IPS-20b (cell line): Measurements from ENCODE around the gene LRRC8B.

ENCODE experiments used
- H3K27ac ChIP-seq: one replicate; pipeline ENCODE4 v1.5.1; 2013; ENCODE audit warnings: low read length
- H3K27me3 ChIP-seq: 2 replicates; pipeline ENCODE4 v1.6.1; 2013; ENCODE audit warnings: mild to moderate bottlenecking, low read length, inconsistent platforms; ENCODE audit not compliant: insufficient read depth
- H3K36me3 ChIP-seq: 2 replicates; pipeline ENCODE4 v1.6.1; 2013; ENCODE audit warnings: low read depth, mild to moderate bottlenecking, inconsistent platforms, low read length, moderate library complexity; ENCODE audit not compliant: insufficient read depth
- H3K4me1 ChIP-seq: 2 replicates; pipeline ENCODE4 v1.6.1; 2013; ENCODE audit warnings: mild to moderate bottlenecking, control low read depth, inconsistent platforms, low read length, moderate library complexity; ENCODE audit not compliant: insufficient read depth
- H3K4me3 ChIP-seq: 2 replicates; pipeline ENCODE4 v1.5.1; 2013; ENCODE audit warnings: mild to moderate bottlenecking, low read length, inconsistent platforms
- H3K9ac ChIP-seq: 2 replicates; pipeline ENCODE4 v1.6.1; 2013; ENCODE audit warnings: low read depth, mild to moderate bottlenecking, inconsistent platforms, low read length, moderate library complexity
- H3K9me3 ChIP-seq: 2 replicates; pipeline ENCODE4 v1.6.1; 2013; ENCODE audit warnings: mild to moderate bottlenecking, low read depth, low read length, inconsistent platforms; ENCODE audit not compliant: insufficient read depth

The LRRC8B gene

DNA sequence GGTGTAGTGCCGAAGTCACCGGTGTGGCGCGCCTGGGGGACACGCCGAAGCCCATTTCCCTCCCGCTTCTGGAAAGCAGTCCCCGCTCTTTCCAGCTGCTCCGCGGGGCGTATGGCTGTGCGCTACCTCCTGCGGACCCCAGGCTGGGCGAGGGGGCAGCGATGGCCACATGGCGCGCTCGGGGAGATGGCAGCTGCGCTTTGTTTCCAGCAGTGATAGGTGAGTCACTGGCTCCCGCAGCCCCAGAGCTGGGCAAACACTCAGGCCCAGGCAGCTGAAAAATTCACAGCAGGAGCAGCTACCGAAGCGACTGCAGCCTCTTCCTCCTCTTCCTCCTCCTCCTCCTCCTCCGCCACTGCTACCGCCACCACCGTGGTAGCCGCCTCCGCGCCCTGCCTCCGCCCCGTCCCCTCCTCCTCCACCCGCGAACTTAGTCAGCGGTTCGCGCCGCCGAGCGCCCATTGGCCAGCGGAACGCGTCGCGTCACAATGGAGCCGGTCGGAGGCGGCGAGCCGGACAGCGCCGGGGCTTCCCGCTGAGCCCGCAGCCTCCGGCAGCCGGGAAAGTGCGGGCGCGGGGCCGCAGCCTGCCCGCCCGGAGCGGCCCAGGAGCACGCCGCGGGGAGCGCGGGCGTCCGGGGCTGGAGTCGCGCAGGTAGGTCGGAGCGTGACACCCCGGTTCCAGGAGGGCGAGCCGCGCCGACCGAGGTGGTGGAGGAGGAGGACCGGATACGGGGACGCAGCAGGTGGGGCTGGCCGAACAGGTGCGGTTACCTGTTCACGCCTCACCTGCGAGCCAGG is at the start of gene LRRC8B:
LRRC8B (plus strand) TSS at position 461 of the 800 bp plus-strand sequence. CDS start 57,822 bp downstream, outside the sequence.
- H3K4me1 ChIP-seq = peaks cover 29% of the 10 kb centered on the region; the same call in 1 of the 2 replicates
- no peaks in the 10 kb centered on the region for H3K27me3 ChIP-seq
- no peaks in the 10 kb centered on the region for H3K9me3 ChIP-seq
- peaks cover 4% of the 10 kb centered on the region; the same call in 1 of the 2 replicates for H3K36me3 ChIP-seq
- H3K27ac ChIP-seq = peak within 1 kb of the TSS; percentile 98
- peak within 1 kb of the TSS; percentile 92 for H3K4me3 ChIP-seq
- peak within 1 kb of the TSS; percentile 95 for H3K9ac ChIP-seq

DNA sequence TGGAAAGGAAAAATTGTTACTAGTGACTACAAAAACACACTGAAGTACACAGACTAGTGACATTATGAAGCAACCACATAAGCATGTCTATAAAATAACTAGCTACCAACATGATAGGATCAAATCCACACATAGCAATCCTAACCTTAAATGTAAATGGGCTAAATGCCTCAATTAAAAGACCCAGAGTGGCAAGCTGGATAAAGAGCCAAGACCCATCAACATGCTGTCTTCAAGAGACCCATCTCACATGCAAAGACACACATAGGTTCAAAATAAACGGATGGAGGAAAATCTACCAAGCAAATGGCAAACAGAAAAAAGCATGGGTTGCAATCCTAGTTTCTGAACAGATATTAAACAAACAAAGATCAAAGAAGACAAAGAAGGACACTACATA is 49.4 kb upstream of the LRRC8B start:
- Histone ChIP-seq H3K36me3 (no peaks in the 10 kb centered on the region), H3K9ac (no peak overlapping the region), H3K4me3 (no peak overlapping the region), H3K9me3 (peaks cover 4% of the 10 kb centered on the region; the same call in 1 of the 2 replicates), H3K27ac (no peak overlapping the region), H3K4me1 (no peaks in the 10 kb centered on the region), H3K27me3 (no peaks in the 10 kb centered on the region)

DNA sequence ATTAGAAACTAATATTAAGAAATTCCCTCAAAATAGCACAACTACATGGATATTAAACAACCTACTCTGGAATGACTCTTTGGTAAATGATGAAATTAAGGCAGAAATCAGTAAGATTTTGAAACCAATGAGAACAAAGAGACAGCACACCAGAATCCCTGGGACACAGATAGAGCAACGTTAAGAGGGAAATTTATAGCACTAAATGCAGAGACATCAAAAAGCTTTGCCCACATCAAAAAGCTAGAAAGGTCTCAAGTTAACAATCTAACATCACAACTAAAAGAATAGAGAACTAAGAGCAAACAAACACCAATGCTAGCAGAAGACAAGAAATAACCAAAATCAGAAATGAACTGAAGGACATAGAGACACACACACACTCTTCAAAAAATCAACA is 48.6 kb upstream of the LRRC8B start:
- Histone ChIP-seq H3K9me3 (peaks cover 12% of the 10 kb centered on the region), H3K36me3 (no peaks in the 10 kb centered on the region), H3K4me1 (no peaks in the 10 kb centered on the region)

DNA sequence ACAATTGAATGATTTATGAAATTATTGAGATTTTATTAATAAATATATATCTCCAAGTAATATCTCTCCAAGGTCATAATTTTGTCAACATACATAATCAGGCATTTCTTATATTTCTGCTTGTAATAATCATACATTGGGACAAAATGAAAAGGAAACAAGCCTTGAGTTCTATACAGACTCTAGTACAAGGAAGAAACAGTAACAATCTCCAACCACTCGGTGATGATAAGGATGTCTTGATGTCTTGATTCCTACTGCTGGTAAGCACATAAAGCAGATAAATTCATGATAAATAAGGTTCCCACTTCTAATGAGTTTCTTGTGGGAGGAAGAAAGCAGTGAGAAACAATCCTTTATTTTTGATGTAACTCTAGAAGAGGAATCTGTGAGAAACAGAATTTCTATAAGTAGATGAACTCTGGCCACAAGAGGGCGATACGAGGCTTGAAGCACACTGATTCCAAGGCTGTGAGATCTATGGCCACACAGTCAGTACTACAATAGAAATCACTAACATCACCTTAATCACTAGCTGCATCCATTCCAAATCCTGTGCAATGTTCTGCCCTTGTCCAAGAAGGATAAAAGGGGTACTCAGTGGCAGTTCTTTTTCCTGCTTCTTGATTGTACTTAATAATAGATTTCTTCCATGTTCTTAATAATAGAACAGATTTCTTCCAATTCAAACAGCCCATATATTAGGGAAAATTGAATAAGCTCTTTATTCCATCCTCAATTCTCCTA is 41.4 kb upstream of the LRRC8B start:
- Histone ChIP-seq H3K4me1 (no peaks in the 10 kb centered on the region), H3K36me3 (no peaks in the 10 kb centered on the region), H3K9me3 (peaks cover 12% of the 10 kb centered on the region), H3K9ac (no peak overlapping the region), H3K27me3 (no peaks in the 10 kb centered on the region), H3K4me3 (no peak overlapping the region), H3K27ac (no peak overlapping the region)

More for the DNA sequence above, 48.6 kb upstream of the LRRC8B start:
- H3K9ac ChIP-seq = no peak overlapping the region
- H3K27me3 ChIP-seq = no peaks in the 10 kb centered on the region
- H3K4me3 ChIP-seq = no peak overlapping the region
- no peak overlapping the region for H3K27ac ChIP-seq

DNA sequence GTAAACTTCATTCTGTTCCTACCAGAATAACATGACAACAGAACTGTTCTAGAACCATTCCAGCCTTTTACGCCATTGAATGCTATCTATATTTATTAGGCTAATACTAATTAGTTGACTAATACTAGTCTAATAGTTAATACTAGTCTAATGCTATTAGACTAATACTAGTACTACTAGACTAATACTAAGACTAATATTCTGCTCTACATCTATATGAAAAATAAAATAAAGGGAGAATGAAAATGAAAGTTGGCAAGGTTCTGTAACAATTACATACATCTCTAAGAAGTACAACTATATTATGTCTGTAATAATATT is 40.9 kb upstream of the LRRC8B start:
- Histone ChIP-seq H3K27ac (no peak overlapping the region), H3K4me1 (no peaks in the 10 kb centered on the region), H3K4me3 (no peak overlapping the region), H3K9ac (no peak overlapping the region), H3K27me3 (no peaks in the 10 kb centered on the region), H3K36me3 (no peaks in the 10 kb centered on the region), H3K9me3 (peaks cover 12% of the 10 kb centered on the region)

DNA sequence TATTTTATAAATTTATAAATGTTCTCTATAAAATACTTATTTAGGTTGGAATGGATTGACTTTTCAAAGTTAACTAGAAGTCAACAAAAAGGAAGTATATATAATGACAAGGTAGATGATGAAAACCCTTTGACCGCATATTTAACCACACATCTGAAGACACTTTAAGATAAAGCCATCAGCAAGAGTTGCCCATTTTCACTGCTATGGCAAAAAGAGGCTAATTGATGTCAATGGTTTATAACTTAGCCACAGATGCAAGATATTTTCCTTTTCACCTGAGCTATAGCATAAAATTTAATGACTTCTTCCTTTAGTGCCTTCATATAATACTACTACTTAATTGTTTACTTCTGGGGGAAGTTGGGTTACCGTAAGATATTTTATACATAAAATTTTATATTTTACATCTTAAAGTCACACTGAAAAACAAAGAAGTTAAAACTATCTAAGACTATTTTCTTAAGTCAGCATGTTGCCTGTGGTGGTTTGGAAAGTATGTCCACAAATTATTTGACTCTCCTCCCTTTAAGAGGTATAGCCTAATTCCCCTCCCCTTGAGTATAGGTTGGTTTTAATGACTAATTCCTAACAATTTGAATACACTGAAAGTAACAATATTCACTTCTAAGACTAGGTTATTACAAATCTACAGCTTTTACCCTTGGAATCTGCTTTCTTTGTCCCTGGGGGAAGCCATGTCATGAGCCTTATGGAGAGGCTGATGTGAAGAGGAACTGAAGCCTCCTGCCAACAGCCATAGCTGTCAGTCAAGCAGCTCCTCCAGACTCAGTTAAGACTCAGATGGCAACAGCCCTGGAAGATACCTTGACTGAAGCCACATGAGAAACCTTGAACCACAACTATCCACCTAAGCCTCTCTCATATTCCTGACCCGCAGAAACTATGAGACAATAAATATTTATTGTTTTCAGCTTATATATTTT is 40.3 kb upstream of the LRRC8B start:
- Histone ChIP-seq H3K9ac (no peak overlapping the region), H3K9me3 (peaks cover 12% of the 10 kb centered on the region), H3K27me3 (no peaks in the 10 kb centered on the region), H3K36me3 (no peaks in the 10 kb centered on the region), H3K27ac (no peak overlapping the region), H3K4me3 (no peak overlapping the region), H3K4me1 (no peaks in the 10 kb centered on the region)

DNA sequence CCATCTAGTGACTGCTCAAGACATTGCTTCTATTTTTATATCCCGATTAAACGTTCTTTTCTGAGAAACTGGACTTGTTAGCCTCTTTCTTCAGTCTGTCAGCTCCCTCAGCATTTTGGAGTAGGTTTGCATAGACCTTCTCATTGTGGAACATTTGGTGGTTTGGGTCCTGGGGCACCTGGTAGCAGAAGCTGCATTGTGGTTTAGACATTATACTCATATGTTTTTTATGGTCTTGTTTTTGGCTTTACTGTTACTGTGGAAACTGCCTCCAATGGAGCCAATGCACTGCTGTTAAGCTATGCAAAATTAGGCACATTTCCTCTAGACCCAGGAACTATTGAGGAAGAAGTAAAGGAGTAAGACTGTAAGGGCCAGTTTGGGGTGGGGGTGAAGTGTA is 36.7 kb upstream of the LRRC8B start:
- Histone ChIP-seq H3K9ac (no peak overlapping the region), H3K27ac (no peak overlapping the region), H3K4me1 (no peaks in the 10 kb centered on the region), H3K4me3 (no peak overlapping the region), H3K9me3 (0 out of 2 replicates have a peak, but pooled peaks cover 5% of the 10 kb centered on the region), H3K27me3 (no peaks in the 10 kb centered on the region), H3K36me3 (no peaks in the 10 kb centered on the region)

DNA sequence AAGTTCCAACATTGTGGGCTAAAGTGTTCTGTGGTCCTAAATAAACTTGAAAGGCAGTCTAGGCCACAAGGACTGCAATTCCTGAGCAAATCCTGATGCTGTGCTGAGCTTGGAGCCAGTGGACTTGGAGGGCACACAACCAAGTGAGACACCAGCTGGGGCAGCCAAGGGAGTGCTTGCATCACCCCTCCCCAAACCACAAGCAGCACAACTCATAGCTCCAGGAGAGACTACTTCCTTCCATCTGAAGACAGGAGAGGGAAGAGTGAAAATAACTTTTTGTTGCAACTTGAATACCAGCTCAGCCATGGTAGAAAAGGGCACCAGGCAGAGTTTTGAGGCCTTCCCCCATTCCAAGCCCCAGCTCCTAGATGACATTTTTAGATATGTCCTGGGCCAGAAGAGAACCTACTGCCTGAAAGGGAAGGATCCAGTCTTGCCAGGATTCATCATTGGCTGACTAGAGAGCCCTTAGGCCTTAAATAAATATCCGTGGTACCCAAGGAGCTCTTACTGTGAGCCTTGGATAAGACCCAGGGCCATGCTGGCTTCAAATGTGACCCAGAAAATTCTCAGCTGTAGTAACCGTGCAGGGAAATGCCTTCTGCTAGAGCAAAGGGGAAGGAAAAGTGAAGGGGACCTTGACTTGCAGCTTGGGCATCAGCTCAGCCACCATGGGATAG is 35.4 kb upstream of the LRRC8B start:
- Histone ChIP-seq H3K27ac (no peak overlapping the region), H3K9ac (no peak overlapping the region), H3K4me3 (no peak overlapping the region), H3K36me3 (no peaks in the 10 kb centered on the region), H3K27me3 (no peaks in the 10 kb centered on the region), H3K9me3 (0 out of 2 replicates have a peak, but pooled peaks cover 5% of the 10 kb centered on the region), H3K4me1 (no peaks in the 10 kb centered on the region)

DNA sequence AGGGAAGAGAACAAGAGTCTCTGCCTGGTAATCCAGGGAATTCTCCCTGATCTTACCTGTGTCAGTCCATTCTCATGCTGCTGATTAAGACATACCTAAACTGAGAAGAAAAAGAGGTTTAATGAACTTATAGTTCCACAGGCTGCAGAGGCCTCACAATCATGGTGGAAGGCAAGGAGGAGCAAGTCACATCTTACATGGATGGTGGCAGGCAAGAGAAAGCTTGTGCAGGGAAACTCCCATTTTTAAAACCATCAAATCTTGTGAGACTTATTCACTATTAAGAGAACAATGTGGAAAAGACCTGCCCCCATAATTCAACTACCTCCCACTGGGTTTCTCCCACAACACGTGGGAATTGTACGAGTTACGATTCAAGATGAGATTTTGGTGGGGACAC is 34.2 kb upstream of the LRRC8B start:
- Histone ChIP-seq H3K4me1 (no peaks in the 10 kb centered on the region), H3K4me3 (no peak overlapping the region), H3K9me3 (0 out of 2 replicates have a peak, but pooled peaks cover 5% of the 10 kb centered on the region), H3K9ac (no peak overlapping the region), H3K36me3 (no peaks in the 10 kb centered on the region), H3K27ac (no peak overlapping the region), H3K27me3 (no peaks in the 10 kb centered on the region)

DNA sequence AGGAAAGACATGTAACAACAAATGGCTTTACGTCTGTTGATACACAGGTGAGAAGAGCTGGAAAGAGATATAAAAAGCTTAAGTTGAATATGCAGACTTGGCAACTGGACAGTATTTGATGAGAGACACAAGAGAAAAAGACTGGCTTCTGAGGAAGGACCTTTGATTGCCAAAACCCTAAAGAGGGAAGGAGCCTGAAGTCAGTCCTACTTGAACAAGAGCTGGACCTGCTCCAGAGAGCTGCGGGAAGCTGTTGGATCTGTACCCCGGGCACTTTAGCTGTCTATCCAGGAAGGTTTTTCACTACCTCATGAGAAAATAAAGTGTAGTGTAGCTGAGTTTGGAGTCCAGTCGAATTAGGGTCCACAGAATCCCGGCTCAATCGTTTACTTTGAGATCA is 25.3 kb upstream of the LRRC8B start:
- Histone ChIP-seq H3K27ac (no peak overlapping the region), H3K27me3 (no peaks in the 10 kb centered on the region), H3K9ac (no peak overlapping the region), H3K4me3 (no peak overlapping the region), H3K36me3 (no peaks in the 10 kb centered on the region), H3K9me3 (no peaks in the 10 kb centered on the region), H3K4me1 (no peaks in the 10 kb centered on the region)

DNA sequence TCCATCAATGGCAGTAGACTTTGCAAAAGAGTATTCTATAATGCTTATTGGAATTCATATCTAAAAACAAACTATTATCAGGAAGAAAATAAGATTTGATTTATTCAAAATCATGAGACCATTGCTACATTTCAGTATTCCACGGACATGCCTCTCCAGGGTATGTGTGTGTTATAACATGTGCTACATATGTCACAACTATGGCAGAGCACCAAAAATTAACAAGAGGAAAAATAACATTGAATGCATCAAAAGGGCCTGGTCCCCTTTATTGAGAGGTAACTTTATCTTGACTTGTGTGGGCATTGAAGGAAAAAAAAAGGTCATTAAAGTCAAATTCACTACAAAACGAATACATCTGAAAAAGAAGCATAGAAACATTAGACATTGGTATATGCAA is 22.6 kb upstream of the LRRC8B start:
- Histone ChIP-seq H3K9me3 (no peaks in the 10 kb centered on the region), H3K27ac (no peak overlapping the region), H3K36me3 (no peaks in the 10 kb centered on the region), H3K9ac (no peak overlapping the region), H3K4me3 (no peak overlapping the region), H3K4me1 (no peaks in the 10 kb centered on the region), H3K27me3 (peaks cover 3% of the 10 kb centered on the region; the same call in 1 of the 2 replicates)
